Upper lobe of left lung (tissue), 4 donors: ENCODE results near the gene HIGD1C.

ENCODE experiments used
- POLR2A ChIP-seq, 4 donors: fragments of 450-650 bp; IDR thresholded peaks; one replicate each; pipeline ENCODE4 v1.5.1; 2016 to 2017; ENCODE audit warnings: antibody characterized with exemption in 4 of 4, mild to moderate bottlenecking in 2 of 4
- TF ChIP-seq, protein P1 (sequence below), 6 experiments: fragments of 450-650 bp in 4 of 6; fragments of 200-600 bp in 2 of 6; sonication (generic) in 2 of 6; IDR thresholded peaks; one replicate each; pipeline ENCODE4 v1.5.1; 2016 to 2019; ENCODE audit warnings: antibody characterized with exemption in 6 of 6

- no peak for TF ChIP-seq POLR2A (IDR thresholded peaks at IDR 0.05)
- TF ChIP-seq, protein P1, sequence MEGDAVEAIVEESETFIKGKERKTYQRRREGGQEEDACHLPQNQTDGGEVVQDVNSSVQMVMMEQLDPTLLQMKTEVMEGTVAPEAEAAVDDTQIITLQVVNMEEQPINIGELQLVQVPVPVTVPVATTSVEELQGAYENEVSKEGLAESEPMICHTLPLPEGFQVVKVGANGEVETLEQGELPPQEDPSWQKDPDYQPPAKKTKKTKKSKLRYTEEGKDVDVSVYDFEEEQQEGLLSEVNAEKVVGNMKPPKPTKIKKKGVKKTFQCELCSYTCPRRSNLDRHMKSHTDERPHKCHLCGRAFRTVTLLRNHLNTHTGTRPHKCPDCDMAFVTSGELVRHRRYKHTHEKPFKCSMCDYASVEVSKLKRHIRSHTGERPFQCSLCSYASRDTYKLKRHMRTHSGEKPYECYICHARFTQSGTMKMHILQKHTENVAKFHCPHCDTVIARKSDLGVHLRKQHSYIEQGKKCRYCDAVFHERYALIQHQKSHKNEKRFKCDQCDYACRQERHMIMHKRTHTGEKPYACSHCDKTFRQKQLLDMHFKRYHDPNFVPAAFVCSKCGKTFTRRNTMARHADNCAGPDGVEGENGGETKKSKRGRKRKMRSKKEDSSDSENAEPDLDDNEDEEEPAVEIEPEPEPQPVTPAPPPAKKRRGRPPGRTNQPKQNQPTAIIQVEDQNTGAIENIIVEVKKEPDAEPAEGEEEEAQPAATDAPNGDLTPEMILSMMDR (IDR thresholded peaks at IDR 0.05) = no peak
Measured at GRCh38 chr12:50985322-50985721, 33.0 kb downstream of the HIGD1C start.
